H1 (cell line): ENCODE data around the gene MANSC4. TPM values are rescaled to one million over a fixed set of nuclear protein-coding genes. Genes with fewer than 3 reads are reported as not detected.
A peak's percentile ranks its signal among the peaks of the same experiment; 100 is the strongest.

ENCODE experiments used
- CTCF ChIA-PET: fragments of 300-600 bp; sonication (Branson Sonifier 250); formaldehyde crosslinking; loops from one replicate; lab custom pipeline; 2021; ENCODE audit not compliant: partially characterized antibody; lab: Charles Lee
- POLR2A ChIA-PET: fragments of 300-600 bp; sonication (Branson Sonifier 250); formaldehyde crosslinking; loops from one replicate; lab custom pipeline; 2021; ENCODE audit warnings: inconsistent platforms; ENCODE audit not compliant: partially characterized antibody; lab: Charles Lee
- DNase-seq, 2 experiments: peaks; one replicate each; pipeline versions ENCODE4 v3.0.0 to v3.0.0-alpha.2; 2010 to 2022; ENCODE audit warnings: low spot score in 2 of 2, low read depth in 1 of 2, mixed read lengths in 1 of 2
- FAIRE-seq: peaks from 2 replicates; lab custom pipeline; 2011; peaks lifted over from hg19 to GRCh38; lab: Jason Lieb, UNC
- H2AFZ ChIP-seq: 2 replicates; pipeline ENCODE4 v1.8.1; 2012; ENCODE audit warnings: low read length, inconsistent platforms
- H2AK5ac ChIP-seq: 2 replicates; pipeline ENCODE4 v1.6.1; 2013; ENCODE audit warnings: low read depth, low read length
- H2BK120ac ChIP-seq: replicated peaks from 2 replicates; pipeline ENCODE3; 2013; ENCODE audit warnings: low read depth, low read length, inconsistent platforms
- H2BK12ac ChIP-seq: 2 replicates; pipeline ENCODE4 v1.6.1; 2013; ENCODE audit warnings: low read depth, low read length
- H2BK15ac ChIP-seq: 2 replicates; pipeline ENCODE4 v1.6.1; 2013; ENCODE audit warnings: low read length
- H2BK20ac ChIP-seq: 2 replicates; pipeline ENCODE4 v1.6.1; 2013; ENCODE audit warnings: low read length
- H2BK5ac ChIP-seq: 2 replicates; pipeline ENCODE4 v1.6.1; 2013; ENCODE audit warnings: low read depth, low read length
- H3K14ac ChIP-seq: 2 replicates; pipeline ENCODE4 v1.6.1; 2013; ENCODE audit warnings: inconsistent platforms; ENCODE audit not compliant: insufficient read length
- H3K18ac ChIP-seq: 2 replicates; pipeline ENCODE4 v1.6.1; 2013; ENCODE audit warnings: low read length; ENCODE audit errors: extremely low read depth
- H3K23ac ChIP-seq: 2 replicates; pipeline ENCODE4 v1.6.1; 2013; ENCODE audit warnings: inconsistent platforms; ENCODE audit not compliant: insufficient read length
- H3K23me2 ChIP-seq: 2 replicates; pipeline ENCODE4 v1.6.1; 2013; ENCODE audit warnings: low read depth, low read length
- H3K27ac ChIP-seq: 2 replicates; pipeline ENCODE4 v1.6.1; 2011; ENCODE audit warnings: low read depth, low read length, inconsistent platforms
- H3K27me3 ChIP-seq, 4 experiments: replicated peaks in 1 of 4; 1 replicate in 1 of 4; 2 replicates in 3 of 4; pipeline versions ENCODE4 v1.6.1 to v1.8.1; 2011 to 2013; ENCODE audit warnings: low read length in 3 of 4, mild to moderate bottlenecking in 3 of 4, inconsistent platforms in 2 of 4, mixed read lengths in 2 of 4, moderate library complexity in 1 of 4; ENCODE audit not compliant: control insufficient read depth in 3 of 4, insufficient read depth in 3 of 4; ENCODE audit errors: extremely low read depth in 1 of 4
- H3K36me3 ChIP-seq, 4 experiments: 2 replicates each; pipeline versions ENCODE4 v1.6.1 to v1.8.1; 2011 to 2013; ENCODE audit warnings: mild to moderate bottlenecking in 4 of 4, low read length in 3 of 4, moderate library complexity in 2 of 4, control low read depth in 1 of 4, inconsistent platforms in 1 of 4; ENCODE audit not compliant: insufficient read depth in 4 of 4, control insufficient read depth in 2 of 4
- H3K4ac ChIP-seq: replicated peaks from 2 replicates; pipeline ENCODE3; 2013; ENCODE audit warnings: low read length, low read depth, mixed read lengths, inconsistent platforms; ENCODE audit not compliant: insufficient read length
- H3K4me1 ChIP-seq, 4 experiments: replicated peaks in 1 of 4; 1 replicate in 1 of 4; 2 replicates in 3 of 4; pipeline versions ENCODE4 v1.6.1 to v1.8.1; 2011 to 2013; ENCODE audit warnings: low read length in 3 of 4, inconsistent platforms in 2 of 4, mixed read lengths in 1 of 4; ENCODE audit not compliant: insufficient read depth in 4 of 4, control insufficient read depth in 3 of 4
- H3K4me2 ChIP-seq, 2 experiments: 2 replicates each; pipeline versions ENCODE4 v1.6.1 to v1.8.1; 2011 to 2013; ENCODE audit warnings: low read depth in 2 of 2, low read length in 2 of 2, control low read depth in 1 of 2, inconsistent platforms in 1 of 2, mild to moderate bottlenecking in 1 of 2; ENCODE audit not compliant: insufficient read depth in 1 of 2
- H3K4me3 ChIP-seq, 4 experiments: fragments of 200-600, 300-600 bp in 1 of 4; sonication (generic), shearing (Covaris generic), sonication (Bioruptor Twin) in 1 of 4; 2 replicates each; pipeline versions ENCODE4 v1.5.1 to v1.8.1; 2011 to 2016; ENCODE audit warnings: low read length in 4 of 4, low read depth in 3 of 4, control low read depth in 2 of 4, inconsistent platforms in 2 of 4, mild to moderate bottlenecking in 2 of 4, mixed read lengths in 1 of 4, moderate library complexity in 1 of 4; ENCODE audit not compliant: insufficient read depth in 2 of 4; ENCODE audit errors: extremely low read depth in 1 of 4
- H3K56ac ChIP-seq: replicated peaks from 2 replicates; pipeline ENCODE3; 2013; ENCODE audit warnings: low read depth, mild to moderate bottlenecking, mixed read lengths, low read length, inconsistent platforms; ENCODE audit not compliant: insufficient read length
- H3K79me1 ChIP-seq: 2 replicates; pipeline ENCODE4 v1.6.1; 2013; ENCODE audit warnings: low read depth, low read length, control low read depth
- H3K79me2 ChIP-seq, 2 experiments: 2 replicates each; pipeline versions ENCODE4 v1.6.1 to v1.8.1; 2012 to 2013; ENCODE audit warnings: low read length in 2 of 2, mild to moderate bottlenecking in 2 of 2, inconsistent platforms in 1 of 2; ENCODE audit not compliant: insufficient read depth in 2 of 2, control insufficient read depth in 1 of 2
- H3K9ac ChIP-seq, 4 experiments: replicated peaks in 1 of 4; 1 replicate in 1 of 4; 2 replicates in 3 of 4; pipeline versions ENCODE4 v1.6.1 to v1.8.1; 2011 to 2013; ENCODE audit warnings: low read depth in 3 of 4, low read length in 3 of 4, control low read depth in 2 of 4, mild to moderate bottlenecking in 2 of 4, moderate library complexity in 2 of 4, inconsistent platforms in 1 of 4; ENCODE audit errors: extremely low read depth in 1 of 4
- H3K9me3 ChIP-seq, 2 experiments: 2 replicates each; pipeline versions ENCODE4 v1.6.1 to v1.8.1; 2012 to 2013; ENCODE audit warnings: mild to moderate bottlenecking in 2 of 2, moderate library complexity in 2 of 2, control low read depth in 1 of 2, inconsistent platforms in 1 of 2, low read depth in 1 of 2, low read length in 1 of 2, mixed read lengths in 1 of 2; ENCODE audit not compliant: insufficient read depth in 2 of 2
- H4K20me1 ChIP-seq, 2 experiments: replicated peaks in 1 of 2; 2 replicates each; pipeline versions ENCODE3 to v1.8.1; 2011 to 2013; ENCODE audit warnings: inconsistent platforms in 2 of 2, low read length in 2 of 2, mild to moderate bottlenecking in 1 of 2; ENCODE audit not compliant: insufficient read depth in 2 of 2, control insufficient read depth in 1 of 2
- H4K5ac ChIP-seq: 2 replicates; pipeline ENCODE4 v1.6.1; 2013; ENCODE audit warnings: low read length, low read depth, mixed read lengths, inconsistent platforms; ENCODE audit not compliant: insufficient read length
- H4K8ac ChIP-seq: 2 replicates; pipeline ENCODE4 v1.8.0; 2013; ENCODE audit warnings: mild to moderate bottlenecking, moderate library complexity, low read length, inconsistent platforms; ENCODE audit not compliant: insufficient read depth; ENCODE audit errors: extremely low read depth
- H4K91ac ChIP-seq: replicated peaks from 2 replicates; pipeline ENCODE3; 2013; ENCODE audit warnings: low read length, mixed read lengths, inconsistent platforms; ENCODE audit not compliant: insufficient read length
- CREB1 ChIP-seq: IDR thresholded peaks from 2 replicates; pipeline ENCODE4 v1.6.1; 2012; ENCODE audit warnings: inconsistent platforms
- EGR1 ChIP-seq: IDR thresholded peaks from 2 replicates; pipeline ENCODE4 v1.6.1; 2011; ENCODE audit warnings: low read depth, low read length, borderline replicate concordance
- RAD21 ChIP-seq, 2 experiments: IDR thresholded peaks in 1 of 2; conservative IDR thresholded peaks in 1 of 2; 2 replicates each; pipeline ENCODE4 v1.6.1; 2011; ENCODE audit warnings: low read depth in 2 of 2, low read length in 2 of 2, improper control_type of control experiment in 1 of 2, inconsistent platforms in 1 of 2, mild to moderate bottlenecking in 1 of 2, moderate library complexity in 1 of 2
- SP4 ChIP-seq: IDR thresholded peaks from 2 replicates; pipeline ENCODE4 v1.6.1; 2012; ENCODE audit warnings: low read length, inconsistent platforms
- TEAD4 ChIP-seq: IDR thresholded peaks from 2 replicates; pipeline ENCODE4 v1.6.1; 2012; ENCODE audit warnings: low read depth, low read length, inconsistent platforms, mixed read lengths
- WGBS, 2 experiments: shearing (Covaris generic) in 1 of 2; methylation state at CpG; one replicate each; pipeline versions ENCODE4 v1.1.6 to v1.1.7; 2013 to 2015; ENCODE audit warnings: low lambda C conversion rate in 2 of 2, mixed read lengths in 2 of 2, inconsistent platforms in 1 of 2, low coverage in 1 of 2, missing lambda C conversion rate in 1 of 2; ENCODE audit not compliant: insufficient replicate concordance in 2 of 2, insufficient coverage in 1 of 2, insufficient read length in 1 of 2; ENCODE audit errors: extremely low coverage in 1 of 2, missing lambda C conversion rate in 1 of 2; 5-methylcytosine and 5-hydroxymethylcytosine counted together
- polyA plus RNA-seq, 7 experiments: library from polyadenylated mRNA; depleted of rRNA in 3 of 7; stranded (reverse) in 5 of 7; unstranded in 2 of 7; fragments of >200 nt in 5 of 7; fragments of 200-250 nt in 2 of 7; gene quantifications; 1 replicate in 5 of 7; 2 replicates in 1 of 7; 4 replicates in 1 of 7; pipeline versions ENCODE4 v1.2.1 to v1.2.3, GENCODE V29; 2011 to 2013; ENCODE audit warnings: missing spikeins in 2 of 7, mixed read lengths in 2 of 7
- total RNA-seq: library from RNA; stranded (reverse); fragmentation: NEBNext Ultra II Directional; extraction: Animal tissue kit (Norgen Biotek cat#: 25700); gene quantifications from 2 replicates; pipeline ENCODE4 v1.2.1, GENCODE V29; 2021
- TF ChIP-seq, protein P1 (sequence below), 3 experiments: IDR thresholded peaks; 1 replicate in 2 of 3; 2 replicates in 1 of 3; pipeline versions ENCODE4 v1.5.1 to v1.6.1; 2011; ENCODE audit warnings: low read length in 3 of 3, mild to moderate bottlenecking in 3 of 3, inconsistent platforms in 2 of 3, low read depth in 1 of 3, moderate library complexity in 1 of 3; ENCODE audit not compliant: insufficient read depth in 1 of 3; ENCODE audit errors: control extremely low read depth in 1 of 3
- TF ChIP-seq, protein P2 (sequence below): IDR thresholded peaks from 2 replicates; pipeline ENCODE4 v1.6.1; 2012; ENCODE audit warnings: inconsistent platforms

Gene MANSC4
- total and polyA plus RNA-seq, 2 of the 8 experiments (the other 6 are each of a cell fraction or from before 2014, with no cell fraction given): not detected

DNA sequence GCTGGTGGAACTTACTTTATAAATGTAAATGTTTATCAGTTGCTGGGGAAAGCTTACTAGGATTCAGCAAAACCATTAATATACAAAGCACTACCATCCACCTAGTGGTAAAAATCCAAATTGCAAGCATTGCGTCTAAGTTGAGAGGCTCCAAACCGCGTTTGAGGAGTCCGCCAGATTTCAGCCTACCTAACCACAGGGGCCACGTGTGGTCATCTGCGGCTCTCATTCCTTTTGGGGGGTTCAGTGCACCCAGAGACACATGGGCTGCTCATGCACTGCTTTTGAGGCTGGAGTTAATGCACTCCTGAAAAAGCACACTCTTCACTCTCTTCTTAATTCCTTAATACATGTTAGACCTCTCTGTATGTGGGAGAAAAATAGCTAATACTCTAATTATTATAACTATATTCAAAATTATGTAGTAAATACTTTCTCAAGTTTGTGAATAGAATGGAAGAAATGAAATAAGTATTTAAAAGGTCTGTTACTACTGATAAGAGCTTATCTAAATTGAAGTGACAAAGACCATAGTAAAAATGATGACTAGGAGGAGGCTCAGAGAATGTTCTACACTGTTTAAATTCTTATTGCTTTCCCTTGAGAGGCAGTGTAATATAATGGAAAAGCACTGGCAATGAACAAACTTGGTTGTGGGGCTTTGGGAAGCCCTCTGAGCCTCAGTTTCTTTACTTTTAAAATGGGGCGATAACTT is 41.4 kb upstream of the MANSC4 start:
- no peak overlapping the region for H3K56ac ChIP-seq
- FAIRE-seq (no peak), DNase-seq (peak in 1 of 2 experiments; percentile 17)
- no peaks in the 10 kb centered on the region for H3K23me2 ChIP-seq
- no peak overlapping the region for H2AK5ac ChIP-seq
- no peaks in the 10 kb centered on the region for H3K79me1 ChIP-seq
- no peak overlapping the region for H4K91ac ChIP-seq
- no peak overlapping the region for H3K23ac ChIP-seq
- no peaks in the 10 kb centered on the region for H3K4me1 ChIP-seq
- H3K79me2 ChIP-seq: no peaks in the 10 kb centered on the region
- H2BK20ac ChIP-seq: no peak overlapping the region
- no peak overlapping the region for H3K27ac ChIP-seq
- ChIA-PET CTCF (interaction anchor here (0.6 to 3.4 kb wide), 32 partner anchors 9 to 846 kb away, joined by 3 to 28 read pairs (median 4); no protein-coding TSS in a partner anchor), POLR2A (no interaction called here)
- no peak overlapping the region for H2BK120ac ChIP-seq
- no peak overlapping the region for H2BK15ac ChIP-seq
- no peaks in the 10 kb centered on the region for H4K20me1 ChIP-seq
- H2BK12ac ChIP-seq: no peak overlapping the region
- no peak overlapping the region; the same call in 1 of the 2 replicates for H4K8ac ChIP-seq
- WGBS, 2 experiments: 35% methylated on average over 7 of the region's 7 CpGs; no CpG with 5 or more reads in 1 of the 2 experiments
- H3K27me3 ChIP-seq: no peaks in the 10 kb centered on the region; a peak in 1 of 7 replicates
- H3K4ac ChIP-seq: no peak overlapping the region
- no peaks in the 10 kb centered on the region for H3K36me3 ChIP-seq
- no peak overlapping the region for H3K9ac ChIP-seq
- H3K4me2 ChIP-seq: no peak overlapping the region
- no peaks in the 10 kb centered on the region for H3K9me3 ChIP-seq
- H4K5ac ChIP-seq: no peak overlapping the region
- no peak overlapping the region for H3K18ac ChIP-seq
- TF ChIP-seq CREB1: no peak
- TF ChIP-seq, protein P1, sequence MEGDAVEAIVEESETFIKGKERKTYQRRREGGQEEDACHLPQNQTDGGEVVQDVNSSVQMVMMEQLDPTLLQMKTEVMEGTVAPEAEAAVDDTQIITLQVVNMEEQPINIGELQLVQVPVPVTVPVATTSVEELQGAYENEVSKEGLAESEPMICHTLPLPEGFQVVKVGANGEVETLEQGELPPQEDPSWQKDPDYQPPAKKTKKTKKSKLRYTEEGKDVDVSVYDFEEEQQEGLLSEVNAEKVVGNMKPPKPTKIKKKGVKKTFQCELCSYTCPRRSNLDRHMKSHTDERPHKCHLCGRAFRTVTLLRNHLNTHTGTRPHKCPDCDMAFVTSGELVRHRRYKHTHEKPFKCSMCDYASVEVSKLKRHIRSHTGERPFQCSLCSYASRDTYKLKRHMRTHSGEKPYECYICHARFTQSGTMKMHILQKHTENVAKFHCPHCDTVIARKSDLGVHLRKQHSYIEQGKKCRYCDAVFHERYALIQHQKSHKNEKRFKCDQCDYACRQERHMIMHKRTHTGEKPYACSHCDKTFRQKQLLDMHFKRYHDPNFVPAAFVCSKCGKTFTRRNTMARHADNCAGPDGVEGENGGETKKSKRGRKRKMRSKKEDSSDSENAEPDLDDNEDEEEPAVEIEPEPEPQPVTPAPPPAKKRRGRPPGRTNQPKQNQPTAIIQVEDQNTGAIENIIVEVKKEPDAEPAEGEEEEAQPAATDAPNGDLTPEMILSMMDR (IDR thresholded peaks at IDR 0.05; ENCODE audit: control extremely low read depth in 1 of 3, insufficient read depth in 1 of 3, low read depth in 1 of 3, low read length in 3 of 3): peak; percentile 17 to 77 (median 56)
- peak; percentile 87 for TF ChIP-seq TEAD4
- 0 out of 2 replicates have a peak, but pooled peaks have one; percentile 11 for TF ChIP-seq EGR1
- TF ChIP-seq, protein P2, sequence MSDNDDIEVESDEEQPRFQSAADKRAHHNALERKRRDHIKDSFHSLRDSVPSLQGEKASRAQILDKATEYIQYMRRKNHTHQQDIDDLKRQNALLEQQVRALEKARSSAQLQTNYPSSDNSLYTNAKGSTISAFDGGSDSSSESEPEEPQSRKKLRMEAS: peak; percentile 43; the same call in 1 of the 2 replicates
- no peak for TF ChIP-seq SP4
- TF ChIP-seq RAD21 (IDR thresholded peaks at IDR 0.05 in 1 of 2, conservative IDR thresholded peaks at IDR 0.05 in 1 of 2; ENCODE audit: low read depth in 2 of 2, low read length in 2 of 2): peak; percentile 61 to 63
- H3K4me3 ChIP-seq: no peak overlapping the region
- H2BK5ac ChIP-seq: no peak overlapping the region
- no peak overlapping the region for H3K14ac ChIP-seq
- H2AFZ ChIP-seq: peak overlapping the region; percentile 86; the same call in 1 of the 2 replicates
